Lung (tissue), 12 donors: Measurements from ENCODE around the gene PPP1R36. TPM values are rescaled to one million over a fixed set of nuclear protein-coding genes. Genes with fewer than 3 reads are reported as not detected.

Source experiments
- ATAC-seq: fragments of 200-7000 bp; cut with Tn5 transposase; one replicate; pipeline ENCODE4 v1.9.1; 2020; ENCODE audit warnings: moderate number of reproducible peaks; ENCODE audit not compliant: insufficient read depth, low FRiP score
- DNase-seq, 3 donors: peaks; one replicate each; pipeline ENCODE4 v3.0.0-alpha.2; 2013 to 2017
- H3K27ac ChIP-seq, 2 donors: one replicate each; pipeline ENCODE4 v1.5.1; 2013; ENCODE audit warnings: mild to moderate bottlenecking in 2 of 2, moderate library complexity in 2 of 2, control low read depth in 1 of 2, inconsistent platforms in 1 of 2, low read depth in 1 of 2, low read length in 1 of 2
- H3K27me3 ChIP-seq, 3 donors: one replicate each; pipeline ENCODE4 v1.5.1; 2013; ENCODE audit warnings: low read length in 2 of 3; ENCODE audit not compliant: control insufficient read depth in 3 of 3, insufficient read depth in 3 of 3
- H3K36me3 ChIP-seq, 4 donors: one replicate each; pipeline ENCODE4 v1.5.1; 2013; ENCODE audit warnings: low read length in 4 of 4, mild to moderate bottlenecking in 1 of 4, moderate library complexity in 1 of 4; ENCODE audit not compliant: control insufficient read depth in 4 of 4, insufficient read depth in 4 of 4
- H3K4me1 ChIP-seq, 5 donors: one replicate each; pipeline ENCODE4 v1.5.1; 2013; ENCODE audit warnings: low read length in 5 of 5, mild to moderate bottlenecking in 2 of 5, moderate library complexity in 1 of 5; ENCODE audit not compliant: control insufficient read depth in 5 of 5, insufficient read depth in 5 of 5
- H3K4me3 ChIP-seq: one replicate; pipeline ENCODE4 v1.5.1; 2013; ENCODE audit warnings: mild to moderate bottlenecking, control low read depth, moderate library complexity
- H3K9ac ChIP-seq, 2 donors: one replicate each; pipeline ENCODE4 v1.5.1; 2013; ENCODE audit warnings: low read length in 2 of 2, control low read depth in 1 of 2; ENCODE audit not compliant: insufficient read depth in 1 of 2
- H3K9me3 ChIP-seq, 4 donors: one replicate each; pipeline ENCODE4 v1.5.1; 2013; ENCODE audit warnings: low read length in 3 of 4, mild to moderate bottlenecking in 1 of 4, moderate library complexity in 1 of 4; ENCODE audit not compliant: control insufficient read depth in 4 of 4, insufficient read depth in 3 of 4
- CTCF ChIP-seq: IDR thresholded peaks from 2 replicates; pipeline ENCODE4 v1.5.1; 2012; ENCODE audit warnings: mild to moderate bottlenecking; ENCODE audit errors: control extremely low read depth, extremely low read depth
- WGBS, 2 donors: extraction: QIAGEN DNeasy Blood & Tissue Kit; methylation state at CpG; one replicate each; pipeline ENCODE4 v1.1.7; 2013; 5-methylcytosine and 5-hydroxymethylcytosine counted together
- polyA plus RNA-seq, 2 donors: library from polyadenylated mRNA; stranded (reverse); fragments of 200-250 nt; gene quantifications; one replicate each; pipeline ENCODE4 v1.2.1, GENCODE V29; 2013
- total RNA-seq, 2 donors: library from RNA; depleted of rRNA in 1 of 2; stranded (reverse); fragments of >200 nt in 1 of 2; gene quantifications; one replicate each; pipeline ENCODE4 v1.2.1, GENCODE V29; 2014 to 2021
- donor health status: control.
- donor health status: control.
- donor health status: Bipolar disorder and iron deficiency.
- donor health status: healthy.
- donor health status: DM: yes; HTN: yes; CAD: no.

PPP1R36 gene
- total and polyA plus RNA-seq, 4 donors = 1.2 to 3.1 (median 1.9) TPM

GRCh38 chr14:64620910-64621309, 71.1 kb downstream of the PPP1R36 start:
- H3K4me1 ChIP-seq = peaks cover 0 to 7% (median 2%) of the 10 kb centered on the region in 5 donors
- WGBS, 2 donors = 83 to 91% methylated on average over 1 of the region's 1 CpG
- no peaks in the 10 kb centered on the region for H3K36me3 ChIP-seq
- no peak overlapping the region for H3K4me3 ChIP-seq
- H3K9me3 ChIP-seq = no peaks in the 10 kb centered on the region
- no peak for DNase-seq
- no peaks in the 10 kb centered on the region for H3K27me3 ChIP-seq
- ATAC-seq = no peak
- TF ChIP-seq CTCF = no peak
- H3K9ac ChIP-seq = no peak overlapping the region
- no peak overlapping the region for H3K27ac ChIP-seq

- TF ChIP-seq CTCF = no peak
- Histone ChIP-seq H3K27me3 (no peaks in the 10 kb centered on the region), H3K27ac (no peak overlapping the region), H3K9me3 (no peaks in the 10 kb centered on the region), H3K4me1 (peaks cover 0 to 12% (median 2%) of the 10 kb centered on the region in 5 donors), H3K4me3 (no peak overlapping the region), H3K9ac (no peak overlapping the region), H3K36me3 (no peaks in the 10 kb centered on the region)
- WGBS, 2 donors = 78 to 84% methylated on average over 7 of the region's 7 CpGs
- ATAC-seq (no peak), DNase-seq (no peak)
Measured at GRCh38 chr14:64623554-64624165, 73.9 kb downstream of the PPP1R36 start.

- Histone ChIP-seq H3K36me3 (no peaks in the 10 kb centered on the region), H3K4me3 (no peak overlapping the region), H3K4me1 (peaks cover 0 to 16% (median 5%) of the 10 kb centered on the region in 5 donors), H3K27ac (no peak overlapping the region), H3K27me3 (no peaks in the 10 kb centered on the region), H3K9me3 (no peaks in the 10 kb centered on the region), H3K9ac (peak overlapping the region in 1 of 2 donors; percentile 5)
- WGBS, 2 donors = 53 to 85% methylated on average over 15 of the region's 15 CpGs
- ATAC-seq = no peak
- no peak for DNase-seq
- no peak for TF ChIP-seq CTCF
Measured at GRCh38 chr14:64625386-64626232, 75.8 kb downstream of the PPP1R36 start.
